Left cardiac atrium (tissue), 4 donors: Measurements from ENCODE around the gene PLAU. TPM values are rescaled to one million over a fixed set of nuclear protein-coding genes. Genes with fewer than 3 reads are reported as not detected.
"Not testable (repeated sequence)": the region's sequence is repeated elsewhere in the genome, so short reads cannot be mapped to it uniquely, and the experiment has no call there.

Source experiments
- ATAC-seq, 2 donors: fragments of 200-7000 bp; cut with Tn5 transposase; one replicate each; pipeline ENCODE4 v1.9.1; 2020; ENCODE audit warnings: mild to moderate bottlenecking in 2 of 2, moderate library complexity in 2 of 2
- DNase-seq: peaks from one replicate; pipeline ENCODE4 v3.0.0-alpha.2; 2020
- intact Hi-C, 2 donors: fragments of 100-400 bp; cut with DNase I; formaldehyde crosslinking; loops; one replicate each; pipeline versions ENCODE4 v1.14.1 to v1.15.1; 2022 to 2023
- total RNA-seq, 2 donors: library from RNA; stranded (reverse); fragmentation: NEBNext Ultra II Directional; extraction: Animal tissue kit (Norgen Biotek cat#: 25700); gene quantifications; one replicate each; pipeline ENCODE4 v1.2.1, GENCODE V29; 2021
- donor health status: DM: no; HTN: yes; CAD: no.
- donor health status: DM: no; HTN: yes; CAD: no; lungs with severe emphysema.
- donor health status: DM: yes; HTN: yes; CAD: no.
- donor health status: Dilated cardiomyopathy.

PLAU gene
- total RNA-seq, 2 donors from 2014 or later, result 9.2 to 20.1 TPM

DNA sequence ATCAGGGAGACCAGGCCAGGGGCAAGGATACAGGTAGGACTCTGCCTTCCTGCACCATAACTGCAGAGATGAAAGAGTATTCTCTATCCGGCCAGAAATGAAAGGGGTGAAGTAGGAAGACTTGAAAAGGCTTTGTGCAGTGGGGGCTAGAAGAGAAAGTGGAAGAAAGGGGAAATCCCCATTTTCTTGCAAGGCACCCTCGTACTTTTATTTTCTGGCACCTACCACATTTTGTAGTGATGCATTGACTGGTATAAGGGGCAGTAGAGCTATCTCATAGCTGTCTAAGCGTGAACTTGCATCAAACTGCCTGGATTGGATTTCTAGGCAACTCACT is 35.8 kb upstream of the PLAU start:
- DNase-seq, result no peak
- intact Hi-C loops, result no loop called here
- ATAC-seq, result no peak

DNA sequence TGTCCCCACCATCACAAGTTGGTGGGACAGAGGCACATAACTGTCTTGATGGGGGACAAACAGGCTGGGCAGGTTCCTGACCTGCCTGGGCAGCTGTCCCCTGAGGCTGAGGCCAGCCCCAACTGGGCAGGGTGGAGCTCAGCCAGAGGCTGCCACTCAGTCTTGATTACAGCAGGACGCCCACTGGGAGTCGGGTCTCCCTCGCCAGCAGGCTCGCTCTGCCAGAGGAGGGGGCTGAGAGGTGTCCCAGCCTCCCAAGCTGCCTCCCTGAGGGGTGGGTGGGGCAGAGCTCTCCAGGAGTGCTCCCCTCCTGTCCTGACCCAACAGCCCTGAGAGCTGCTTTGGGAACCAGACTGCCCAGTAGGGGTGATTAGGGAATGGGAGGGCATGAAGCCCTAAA is 34.8 kb upstream of the PLAU start:
- DNase-seq (no peak), ATAC-seq (no peak)
- intact Hi-C loops, result no loop called here

GRCh38 chr10:73876566-73876965 is 34.4 kb upstream of the PLAU start:
- intact Hi-C loops, result no loop called here
- ATAC-seq (no peak), DNase-seq (no peak)

DNA sequence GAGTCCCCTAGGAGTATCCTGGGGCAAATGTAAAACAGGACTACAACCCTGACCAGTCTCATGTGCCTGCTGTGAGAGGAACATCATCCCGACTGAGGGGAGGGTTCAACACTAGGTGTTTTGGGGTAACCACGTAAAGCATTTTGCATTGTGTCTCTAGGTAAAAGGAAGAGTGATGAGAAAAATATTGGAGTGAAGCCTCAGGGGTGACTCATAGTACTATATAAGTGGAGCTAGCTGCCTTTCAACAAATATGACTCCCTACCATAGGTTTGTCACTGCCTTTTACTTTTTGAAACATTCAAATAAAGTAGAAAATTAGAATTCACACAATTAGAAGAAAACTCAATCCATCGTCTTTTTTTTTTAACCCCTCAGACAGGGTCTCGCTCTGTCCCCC is 34.0 kb upstream of the PLAU start:
- DNase-seq (no peak), ATAC-seq (no peak)
- intact Hi-C loops, result no loop called here

- intact Hi-C loops, result loop anchor here in 1 of 2 donors (2.0 kb wide), 1 partner anchor 29 kb away; no protein-coding TSS in a partner anchor
- no peak for ATAC-seq
- DNase-seq, result no peak
Observed at GRCh38 chr10:73877533-73878160, 33.3 kb upstream of the PLAU start.

DNA sequence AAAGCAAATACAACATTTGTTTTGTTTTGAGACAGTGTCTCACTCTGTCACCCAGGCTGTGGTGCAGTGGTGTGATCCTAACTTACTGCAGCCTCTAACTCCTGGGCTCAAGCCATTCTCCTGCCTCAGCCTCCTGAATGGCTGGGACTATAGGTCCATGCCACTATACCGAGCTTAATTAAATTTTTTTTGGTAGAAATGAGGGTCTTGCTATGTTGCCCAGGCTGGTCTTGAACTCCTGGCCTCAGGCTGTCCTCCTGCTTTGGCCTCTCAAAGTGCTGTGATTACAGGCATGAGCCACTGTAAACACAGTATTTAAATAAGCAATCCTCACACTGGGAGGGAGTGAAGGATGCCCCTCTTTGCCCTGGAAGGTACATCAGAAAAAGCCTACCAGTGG is 32.6 kb upstream of the PLAU start:
- no peak for DNase-seq
- intact Hi-C loops, result loop anchor here in 1 of 2 donors (2.0 kb wide), 1 partner anchor 30 kb away; no protein-coding TSS in a partner anchor
- ATAC-seq, result no peak

GRCh38 chr10:73879296-73880173 is 31.4 kb upstream of the PLAU start:
- intact Hi-C loops, result loop anchor here (1.0 to 10.0 kb wide), 3 partner anchors 30 to 195 kb away; no protein-coding TSS in a partner anchor
- ATAC-seq (peak; percentile 93 to 96), DNase-seq (peak; percentile 91)

GRCh38 chr10:73881221-73881919 is 29.6 kb upstream of the PLAU start:
- DNase-seq (no peak), ATAC-seq (no peak)
- intact Hi-C loops, result loop anchor here in 1 of 2 donors (10.0 kb wide), 1 partner anchor 193 kb away; no protein-coding TSS in a partner anchor

DNA sequence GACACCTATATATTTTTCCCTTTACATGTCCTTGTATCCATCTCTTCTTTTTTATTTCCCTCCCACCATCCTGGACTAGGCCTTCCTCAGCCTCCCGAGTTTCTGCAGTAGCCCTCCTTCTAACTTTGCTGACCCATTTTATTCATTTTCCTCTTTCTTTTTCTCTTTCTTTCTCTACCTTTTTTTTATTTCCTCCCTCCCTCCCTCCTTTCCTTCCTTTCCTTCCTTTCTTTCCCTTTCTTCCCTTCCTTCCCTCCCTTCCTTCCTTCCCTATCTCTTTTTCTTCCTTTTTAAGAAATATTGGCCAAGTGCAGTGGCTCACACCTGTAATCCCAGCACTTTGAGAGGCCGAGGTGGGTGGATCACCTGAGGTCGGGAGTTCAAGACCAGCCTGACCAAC is 26.9 kb upstream of the PLAU start:
- ATAC-seq, result no peak
- intact Hi-C loops, result loop anchor here in 1 of 2 donors (10.0 kb wide), 1 partner anchor 191 kb away; no protein-coding TSS in a partner anchor
- DNase-seq, result no peak

- ATAC-seq, result peak; percentile 79 to 83
- peak; percentile 76 for DNase-seq
- intact Hi-C loops, result loop anchor here (1.0 to 10.0 kb wide), 5 partner anchors 51 to 196 kb away; no protein-coding TSS in a partner anchor
Observed at GRCh38 chr10:73886085-73886529, 24.8 kb upstream of the PLAU start.

DNA sequence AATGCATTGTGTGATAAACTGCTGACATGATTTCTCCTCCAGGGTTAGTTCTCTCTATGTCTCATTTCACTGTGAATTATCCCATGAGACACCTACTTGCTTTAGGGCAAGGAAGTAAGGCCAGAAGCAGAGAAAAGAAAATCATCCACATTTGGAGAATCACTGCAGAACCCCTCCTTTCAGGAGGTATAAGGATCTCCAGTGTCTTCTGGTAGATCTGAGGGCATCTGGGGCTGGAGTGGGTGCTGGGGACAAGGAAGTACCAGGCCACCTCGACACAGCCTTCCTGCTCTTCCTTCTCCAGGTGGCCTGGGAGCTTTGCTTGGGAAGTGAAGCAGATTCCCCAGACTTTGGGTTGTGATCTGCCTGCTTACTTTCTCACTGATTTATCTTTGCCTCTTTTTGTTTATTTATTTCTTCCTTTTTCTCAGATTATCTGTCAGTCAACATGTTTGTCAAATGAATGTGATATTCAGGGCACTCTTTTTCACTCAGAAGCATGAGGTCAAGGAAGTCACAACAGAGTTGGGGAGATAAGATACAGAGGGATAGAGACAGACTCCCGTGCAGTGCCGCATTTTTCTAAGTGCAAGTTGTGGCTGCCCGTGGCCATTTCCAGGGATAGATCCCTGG is 24.2 kb upstream of the PLAU start:
- ATAC-seq, result no peak
- no peak for DNase-seq
- intact Hi-C loops, result loop anchor here (1.0 to 10.0 kb wide), 5 partner anchors 51 to 196 kb away; no protein-coding TSS in a partner anchor

GRCh38 chr10:73887294-73888039 is 23.5 kb upstream of the PLAU start:
- ATAC-seq (peak; percentile 81 to 83), DNase-seq (peak; percentile 86)
- intact Hi-C loops, result loop anchor here (1.0 to 10.0 kb wide), 5 partner anchors 50 to 195 kb away; no protein-coding TSS in a partner anchor

- intact Hi-C loops, result loop anchor here (1.0 to 10.0 kb wide), 5 partner anchors 49 to 194 kb away; no protein-coding TSS in a partner anchor
- DNase-seq (no peak), ATAC-seq (peak; percentile 11 to 31)
Observed at GRCh38 chr10:73888514-73888913, 22.4 kb upstream of the PLAU start.

DNA sequence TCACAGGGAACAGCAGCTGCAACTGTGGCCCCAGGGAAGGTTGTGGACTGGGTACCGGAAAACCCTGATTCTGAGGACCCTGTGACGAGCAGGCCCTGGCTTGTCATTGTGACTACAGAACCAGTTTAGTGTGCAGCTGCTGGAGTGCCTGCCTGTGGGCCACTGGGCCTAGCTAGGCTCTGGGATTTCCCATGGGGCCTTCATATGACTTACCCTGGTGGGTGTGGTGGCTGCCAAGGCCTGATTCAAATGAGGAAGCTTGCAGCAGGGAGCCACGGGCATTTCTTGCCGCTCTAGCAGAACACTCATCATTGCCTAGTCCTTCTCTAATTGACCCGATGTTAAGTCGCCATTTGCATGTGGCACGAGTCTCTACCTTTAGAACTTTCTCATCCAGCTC is 21.9 kb upstream of the PLAU start:
- ATAC-seq, result peak; percentile 28
- intact Hi-C loops, result loop anchor here (5.0 to 10.0 kb wide), 4 partner anchors 48 to 193 kb away; no protein-coding TSS in a partner anchor
- peak; percentile 54 for DNase-seq

- ATAC-seq, DNase-seq: not testable (repeated sequence)
- intact Hi-C loops, result loop anchor here (5.0 to 10.0 kb wide), 4 partner anchors 48 to 193 kb away; no protein-coding TSS in a partner anchor
Observed at GRCh38 chr10:73889416-73889815, 21.5 kb upstream of the PLAU start.

GRCh38 chr10:73890261-73890660 is 20.7 kb upstream of the PLAU start:
- intact Hi-C loops, result no loop called here
- ATAC-seq, result no peak
- no peak for DNase-seq

DNA sequence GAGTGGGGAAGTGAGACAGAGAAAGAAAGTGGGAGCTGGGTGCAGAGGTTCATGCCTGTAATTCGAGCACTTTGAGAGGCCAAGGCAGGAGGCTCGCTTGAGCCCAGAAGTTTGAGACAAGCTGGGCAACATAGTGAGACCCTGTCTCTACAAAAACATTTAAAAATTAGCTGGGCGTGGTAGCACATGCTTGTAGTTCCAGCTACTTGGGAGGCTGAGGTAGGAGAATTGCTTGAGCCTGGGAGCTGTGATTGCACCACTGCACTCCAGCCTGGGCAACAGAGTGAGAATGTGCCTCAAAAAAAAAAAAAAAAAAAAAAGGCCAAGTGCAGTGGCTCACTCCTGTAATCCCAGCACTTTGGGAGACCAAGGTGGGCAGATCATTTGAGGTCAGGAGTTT is 20.1 kb upstream of the PLAU start:
- intact Hi-C loops, ATAC-seq, DNase-seq: not testable (repeated sequence)

DNA sequence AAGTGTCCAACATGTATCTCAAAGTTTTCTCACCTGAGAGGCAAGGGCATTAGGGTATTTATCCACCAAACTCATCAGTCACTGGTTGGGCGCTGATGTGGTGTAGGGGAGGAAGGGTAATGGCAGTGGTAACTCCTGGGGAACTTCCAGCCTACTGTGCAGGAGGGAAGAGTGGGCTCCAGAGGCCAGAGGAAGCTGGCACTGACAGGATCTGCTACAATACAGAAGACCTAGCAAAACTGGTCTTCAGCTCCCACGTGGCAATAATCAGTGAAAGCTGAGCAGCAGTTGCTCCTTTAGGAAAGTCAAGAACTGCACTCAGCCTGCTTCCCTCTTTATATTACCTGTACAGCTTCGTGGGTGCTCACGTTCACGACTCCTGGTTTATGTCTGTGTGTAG is 19.4 kb upstream of the PLAU start:
- ATAC-seq (no peak), DNase-seq (no peak)
- intact Hi-C loops, result no loop called here
